Panc1 (cell line): ENCODE measurements around the gene IFNA1.

Experiments used
- CTCF ChIP-seq: fragments of 450-650 bp; IDR thresholded peaks from 2 replicates; pipeline ENCODE4 v1.5.1; 2017; ENCODE audit warnings: mild to moderate bottlenecking
- POLR2AphosphoS5 ChIP-seq: IDR thresholded peaks from 2 replicates; pipeline ENCODE4 v1.6.1; 2012; ENCODE audit warnings: mild to moderate bottlenecking, low read depth, low read length, moderate library complexity
- REST ChIP-seq, 2 experiments: IDR thresholded peaks; 2 replicates each; pipeline ENCODE4 v1.6.1; 2011 to 2012; ENCODE audit warnings: low read depth in 2 of 2, control low read depth in 1 of 2, low read length in 1 of 2, mild to moderate bottlenecking in 1 of 2, moderate library complexity in 1 of 2; ENCODE audit not compliant: insufficient read depth in 1 of 2
- SIN3A ChIP-seq: IDR thresholded peaks from 2 replicates; pipeline ENCODE4 v1.6.1; 2012; ENCODE audit warnings: low read depth, mild to moderate bottlenecking, low read length, moderate library complexity, borderline replicate concordance; ENCODE audit not compliant: insufficient read depth

DNA sequence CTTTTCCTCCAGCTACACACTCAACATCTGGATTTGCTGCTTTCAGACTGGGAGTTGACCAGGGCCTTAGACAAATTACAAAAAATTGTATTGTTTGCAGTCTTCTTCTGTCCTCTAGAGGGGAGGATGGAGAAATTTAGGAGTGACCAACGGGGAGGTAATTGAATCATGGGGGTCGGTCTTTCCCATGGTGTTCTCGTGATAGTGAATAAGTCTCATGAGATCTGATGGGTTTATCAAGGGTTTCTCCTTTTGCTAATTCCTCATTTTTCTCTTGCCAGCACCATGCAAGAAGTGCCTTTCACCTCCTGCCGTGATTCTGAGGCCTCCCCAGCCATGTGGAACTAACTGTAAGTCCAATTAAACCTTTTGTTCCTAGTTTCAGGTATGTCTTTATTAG, 27.1 kb upstream of the IFNA1 start:
- TF ChIP-seq CTCF (no peak), REST (IDR thresholded peaks at IDR 0.05; ENCODE audit: insufficient read depth in 1 of 2, low read depth in 2 of 2, low read length in 1 of 2) (no peak), SIN3A (no peak), POLR2AphosphoS5 (no peak)
